GM18951 (cell line): ENCODE results near the gene TMEM109.
A peak's percentile ranks its signal among the peaks of the same experiment; 100 is the strongest.

Source experiments
- POLR2A ChIP-seq: IDR thresholded peaks from 4 replicates; pipeline ENCODE4 v1.6.1; 2011; ENCODE audit warnings: mild to moderate bottlenecking; ENCODE audit not compliant: insufficient read length, insufficient read depth; ENCODE audit errors: extremely low read depth
- in situ Hi-C: fragments of 300-500 bp; cut with MboI; formaldehyde crosslinking; loops from one replicate; pipeline ENCODE4 v1.12.0; 2022; ENCODE audit warnings: low sequenced_read_pairs, mixed read lengths, inconsistent platforms; ENCODE audit not compliant: unreplicated experiment

Gene TMEM109

GRCh38 chr11:60910281-60910687, 3.7 kb upstream of the TMEM109 start:
- TF ChIP-seq POLR2A = no peak
- in situ Hi-C loops = no loop called here

DNA sequence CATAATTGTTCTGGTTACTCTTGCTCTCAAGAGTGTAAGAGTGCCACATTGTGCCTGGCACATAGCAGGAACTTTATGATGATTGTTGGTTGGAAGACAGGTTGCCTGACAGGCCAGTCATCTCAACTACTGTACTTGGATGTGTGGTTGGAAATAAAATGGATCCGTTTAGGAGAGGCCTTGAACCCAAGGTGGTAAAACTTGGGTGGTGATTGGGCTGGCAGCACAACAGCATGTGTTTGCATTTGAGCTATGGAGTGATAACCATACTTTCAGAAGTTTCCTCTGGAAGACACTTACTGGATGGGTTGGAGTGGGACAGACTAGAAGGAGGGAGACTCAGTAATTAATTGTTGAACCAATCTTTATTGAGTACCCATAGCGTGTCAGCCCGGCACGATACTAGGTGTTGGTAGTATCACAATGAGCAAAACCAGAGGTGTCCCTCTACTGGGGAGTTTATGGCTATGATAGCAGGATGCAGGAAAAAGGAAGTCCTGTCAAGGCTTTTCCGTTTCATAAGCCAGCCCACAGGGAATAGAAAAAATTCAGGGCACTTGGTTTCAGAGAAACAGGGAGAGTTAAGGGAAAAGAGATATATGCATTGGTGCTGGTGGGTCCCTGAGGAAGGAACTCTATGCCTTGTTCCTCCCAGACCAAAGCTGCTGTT, 3.1 kb upstream of the TMEM109 start:
- no peak for TF ChIP-seq POLR2A
- in situ Hi-C loops = no loop called here

DNA sequence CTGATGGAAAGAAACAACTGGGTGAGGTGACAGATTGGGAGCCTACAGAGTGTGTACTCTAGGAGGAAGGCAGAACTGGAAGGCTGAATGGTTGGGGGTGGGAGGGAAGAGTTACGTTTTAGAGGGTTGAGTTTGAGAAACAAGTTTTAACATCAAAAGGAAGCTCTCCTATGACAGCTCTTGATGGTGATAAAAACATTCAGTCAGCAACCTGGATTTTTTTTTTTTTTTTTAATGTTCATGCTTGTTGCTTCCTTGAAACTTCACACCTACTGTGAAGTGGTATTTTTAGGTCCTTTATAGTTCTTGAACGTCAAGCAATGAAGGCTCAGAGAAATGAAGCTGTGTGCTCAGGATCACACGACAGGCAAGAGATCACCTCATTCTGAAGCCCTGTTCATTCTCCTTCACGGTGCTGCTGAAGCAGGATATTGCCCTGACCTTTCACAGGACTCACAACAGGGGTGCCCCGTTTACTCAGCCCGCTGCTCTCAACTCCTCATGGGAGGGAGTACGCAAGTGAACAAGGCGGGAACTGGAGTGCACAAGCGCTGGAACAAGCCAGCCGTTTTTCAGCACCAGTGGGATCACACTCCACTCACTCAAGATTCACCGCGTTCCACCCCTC, 1.6 kb upstream of the TMEM109 start:
- no peak for TF ChIP-seq POLR2A
- in situ Hi-C loops = no loop called here

GRCh38 chr11:60912851-60913528, 968 bp upstream of the TMEM109 start:
- no peak for TF ChIP-seq POLR2A
- in situ Hi-C loops = no loop called here

- in situ Hi-C loops = no loop called here
These were observed 782 bp downstream of the TMEM109 start for GRCh38 chr11:60914633-60915247.

GRCh38 chr11:60915248-60915914, 1.4 kb downstream of the TMEM109 start:
- peak; percentile 28 for TF ChIP-seq POLR2A
- in situ Hi-C loops = no loop called here

More at GRCh38 chr11:60914633-60915247, 782 bp downstream of the TMEM109 start:
- TF ChIP-seq POLR2A = peak; percentile 39

- in situ Hi-C loops = no loop called here
- no peak for TF ChIP-seq POLR2A
These were observed 2.8 kb downstream of the TMEM109 start for GRCh38 chr11:60916669-60917206.

DNA sequence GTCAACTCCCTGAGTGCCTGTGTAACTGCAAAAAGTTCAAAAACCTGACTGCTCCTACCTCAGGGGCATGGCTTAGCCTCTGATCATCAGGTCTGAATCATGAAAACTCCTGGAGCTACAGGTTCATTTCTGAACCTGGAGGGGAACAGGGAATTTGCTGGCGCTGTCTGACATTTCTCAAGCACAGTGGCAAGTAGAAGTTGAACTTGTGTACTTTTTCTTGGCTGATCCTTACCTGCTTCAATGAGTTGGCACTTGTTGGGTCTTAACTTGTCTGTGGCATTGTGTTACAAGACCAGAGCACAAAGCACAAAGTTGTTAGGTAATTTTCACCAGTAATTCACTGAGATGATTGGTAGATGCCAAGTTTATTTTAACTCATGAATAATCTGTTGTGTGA, 3.3 kb downstream of the TMEM109 start:
- TF ChIP-seq POLR2A = no peak
- in situ Hi-C loops = no loop called here

DNA sequence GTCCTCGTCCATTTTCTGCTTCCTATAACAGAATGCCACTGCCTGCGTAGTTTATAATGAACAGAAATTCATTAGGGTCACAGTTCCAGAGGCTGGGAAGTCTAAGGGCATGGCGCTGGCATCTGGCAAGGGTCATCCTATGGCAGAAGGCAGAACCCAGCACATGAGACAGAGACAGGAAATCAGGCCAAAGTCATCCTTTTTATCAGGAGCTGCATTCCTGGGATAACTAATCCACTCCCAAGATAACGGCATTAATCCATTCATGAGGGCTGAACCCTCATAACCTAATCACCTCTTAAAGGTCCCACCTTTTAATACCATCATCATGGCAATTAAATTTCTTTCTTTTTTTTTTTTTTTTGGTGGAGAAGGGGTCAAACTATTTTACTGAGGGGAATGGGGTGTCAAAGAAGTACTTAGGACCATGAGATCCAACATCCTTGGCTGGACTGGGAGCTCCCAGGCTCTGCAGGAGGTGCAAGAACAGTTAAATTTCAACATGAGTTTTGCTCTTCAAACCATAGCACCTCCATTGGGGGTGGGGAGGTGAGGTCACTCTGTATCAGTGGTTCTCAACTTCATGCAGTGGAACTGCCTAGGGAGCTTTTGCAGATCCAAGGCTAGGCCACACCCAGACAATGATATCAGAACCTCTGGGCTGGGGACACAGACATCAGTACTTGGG, 4.4 kb downstream of the TMEM109 start:
- in situ Hi-C loops = no loop called here

GRCh38 chr11:60918939-60919265, 4.9 kb downstream of the TMEM109 start:
- in situ Hi-C loops = no loop called here
- no peak for TF ChIP-seq POLR2A

More for the DNA sequence above, 4.4 kb downstream of the TMEM109 start:
- no peak for TF ChIP-seq POLR2A

- TF ChIP-seq POLR2A = no peak
- in situ Hi-C loops = no loop called here
These were observed 5.4 kb downstream of the TMEM109 start for GRCh38 chr11:60919320-60919719.

DNA sequence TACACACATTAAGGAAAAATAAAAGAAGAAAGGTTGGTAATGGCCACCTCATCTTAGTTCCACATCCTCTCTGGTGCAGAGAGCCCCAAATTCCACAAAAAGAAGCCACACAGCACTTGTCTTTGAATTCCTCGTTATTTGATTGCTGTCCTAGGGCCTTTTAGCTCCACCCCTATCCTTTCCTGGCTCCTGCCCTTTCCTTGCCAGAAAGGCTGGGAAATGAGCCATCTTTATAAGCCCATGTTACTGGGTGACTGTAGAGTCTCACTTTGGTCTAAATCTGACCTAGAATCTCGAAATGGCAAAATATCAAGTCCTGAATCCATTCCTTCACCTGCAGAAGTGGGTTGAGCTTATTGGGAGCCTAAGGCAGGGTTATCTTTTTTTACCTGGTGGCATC, 6.0 kb downstream of the TMEM109 start:
- in situ Hi-C loops = no loop called here
- no peak for TF ChIP-seq POLR2A

- in situ Hi-C loops = no loop called here
- TF ChIP-seq POLR2A = no peak
These were observed 7.3 kb downstream of the TMEM109 start for GRCh38 chr11:60921259-60921658.
